Body of pancreas (tissue), 4 donors: Measurements from ENCODE around the gene IMMT.

Experiments used
- CTCF ChIP-seq, 7 experiments: fragments of 450-650 bp in 4 of 7; fragments of 200-600 bp in 3 of 7; sonication (generic) in 3 of 7; IDR thresholded peaks; one replicate each; pipeline ENCODE4 v1.5.1; 2016 to 2019; ENCODE audit warnings: antibody characterized with exemption in 7 of 7
- POLR2A ChIP-seq, 3 donors: fragments of 450-650 bp; IDR thresholded peaks; one replicate each; pipeline ENCODE4 v1.6.1; 2016; ENCODE audit warnings: antibody characterized with exemption in 3 of 3, mild to moderate bottlenecking in 2 of 3

- TF ChIP-seq POLR2A (IDR thresholded peaks at IDR 0.05) (no peak), CTCF (IDR thresholded peaks at IDR 0.05) (no peak)
These were observed 22.7 kb downstream of the IMMT start for GRCh38 chr2:86172610-86173009.
